GM19324 (cell line): Measurements from ENCODE around the gene NOS3.

ENCODE experiments used
- ATAC-seq: cut with Tn5 transposase; IDR thresholded peaks from one replicate; pipeline ENCODE4 v1.9.1; 2021; ENCODE audit warnings: mild to moderate bottlenecking, moderate library complexity; ENCODE audit not compliant: unreplicated experiment, low FRiP score

The NOS3 gene

GRCh38 chr7:150963707-150964559, 26.9 kb upstream of the NOS3 start:
- no peak for ATAC-seq

GRCh38 chr7:150964593-150965111, 26.2 kb upstream of the NOS3 start:
- ATAC-seq: no peak

- no peak for ATAC-seq
Observed at GRCh38 chr7:150965273-150965830, 25.5 kb upstream of the NOS3 start.

GRCh38 chr7:150966002-150966401, 24.8 kb upstream of the NOS3 start:
- ATAC-seq: no peak

- ATAC-seq: no peak
Observed at GRCh38 chr7:150967349-150967748, 23.5 kb upstream of the NOS3 start.

GRCh38 chr7:150968056-150968733, 22.6 kb upstream of the NOS3 start:
- no peak for ATAC-seq

GRCh38 chr7:150968734-150969372, 22.0 kb upstream of the NOS3 start:
- no peak for ATAC-seq

- ATAC-seq: no peak
Observed at GRCh38 chr7:150969475-150969874, 21.3 kb upstream of the NOS3 start.

GRCh38 chr7:150970424-150970823, 20.4 kb upstream of the NOS3 start:
- no peak for ATAC-seq

GRCh38 chr7:150971242-150972022, 19.4 kb upstream of the NOS3 start:
- ATAC-seq: no peak

- ATAC-seq: no peak
Observed at GRCh38 chr7:150972023-150972468, 18.8 kb upstream of the NOS3 start.

- no peak for ATAC-seq
Observed at GRCh38 chr7:150972741-150973140, 18.1 kb upstream of the NOS3 start.

GRCh38 chr7:150973571-150974451, 17.0 kb upstream of the NOS3 start:
- no peak for ATAC-seq

- peak; percentile 48 for ATAC-seq
Observed at GRCh38 chr7:150974468-150975391, 16.1 kb upstream of the NOS3 start.

- no peak for ATAC-seq
Observed at GRCh38 chr7:150975536-150976319, 15.1 kb upstream of the NOS3 start.

- no peak for ATAC-seq
Observed at GRCh38 chr7:150976529-150977381, 14.1 kb upstream of the NOS3 start.
